Osteoblast (primary cell): Measurements from ENCODE around the gene SLC25A18. TPM values are rescaled to one million over a fixed set of nuclear protein-coding genes. Genes with fewer than 3 reads are reported as not detected.
"Not testable (repeated sequence)": the region's sequence is repeated elsewhere in the genome, so short reads cannot be mapped to it uniquely, and the experiment has no call there.

Source experiments
- DNase-seq: peaks from one replicate; pipeline ENCODE4 v3.0.0; 2011; ENCODE audit warnings: low spot score, mixed read lengths; ENCODE audit not compliant: insufficient read length; ENCODE audit errors: missing footprints
- H2AFZ ChIP-seq: 2 replicates; pipeline ENCODE4 v1.6.0; 2011; ENCODE audit warnings: mild to moderate bottlenecking, low read length
- H3K27ac ChIP-seq: 2 replicates; pipeline ENCODE4 v1.5.1; 2011; ENCODE audit warnings: mild to moderate bottlenecking, low read depth, low read length, moderate library complexity
- H3K27me3 ChIP-seq: 2 replicates; pipeline ENCODE4 v1.6.0; 2012; ENCODE audit warnings: mild to moderate bottlenecking, control low read depth, inconsistent platforms, low read length, moderate library complexity; ENCODE audit not compliant: insufficient read depth
- H3K36me3 ChIP-seq: 2 replicates; pipeline ENCODE4 v1.5.1; 2011; ENCODE audit warnings: mild to moderate bottlenecking, low read length, control low read depth, moderate library complexity; ENCODE audit not compliant: insufficient read depth
- H3K4me1 ChIP-seq: 2 replicates; pipeline ENCODE4 v1.5.1; 2011; ENCODE audit warnings: mild to moderate bottlenecking, low read length, control low read depth, moderate library complexity; ENCODE audit not compliant: insufficient read depth
- H3K4me2 ChIP-seq: 2 replicates; pipeline ENCODE4 v1.6.0; 2011; ENCODE audit warnings: mild to moderate bottlenecking, low read length; ENCODE audit not compliant: insufficient read depth
- H3K4me3 ChIP-seq: fragments of 200-600 bp; sonication (generic); 3 replicates; pipeline ENCODE4 v1.5.1; 2012; ENCODE audit warnings: mild to moderate bottlenecking, low read length, inconsistent platforms; ENCODE audit not compliant: insufficient read depth
- H3K79me2 ChIP-seq: 2 replicates; pipeline ENCODE4 v1.6.0; 2012; ENCODE audit warnings: mild to moderate bottlenecking, low read length, control low read depth, inconsistent platforms; ENCODE audit not compliant: insufficient read depth
- H3K9me3 ChIP-seq: 2 replicates; pipeline ENCODE4 v1.5.1; 2011; ENCODE audit warnings: low read depth, low read length, control low read depth
- H4K20me1 ChIP-seq: 2 replicates; pipeline ENCODE4 v1.6.0; 2012; ENCODE audit warnings: mild to moderate bottlenecking, low read length, control low read depth; ENCODE audit not compliant: insufficient read depth
- total RNA-seq: library from RNA; depleted of rRNA; stranded (reverse); fragments of >200 nt; gene quantifications from 2 replicates; pipeline ENCODE4 v1.2.3, GENCODE V29; 2012
- TF ChIP-seq, protein P1 (sequence below): IDR thresholded peaks from 2 replicates; pipeline ENCODE4 v1.5.1; 2011; ENCODE audit warnings: mild to moderate bottlenecking, low read depth, low read length, moderate library complexity; ENCODE audit errors: extremely low read depth

SLC25A18 gene
- total RNA-seq, 1 donor, result not detected

DNA sequence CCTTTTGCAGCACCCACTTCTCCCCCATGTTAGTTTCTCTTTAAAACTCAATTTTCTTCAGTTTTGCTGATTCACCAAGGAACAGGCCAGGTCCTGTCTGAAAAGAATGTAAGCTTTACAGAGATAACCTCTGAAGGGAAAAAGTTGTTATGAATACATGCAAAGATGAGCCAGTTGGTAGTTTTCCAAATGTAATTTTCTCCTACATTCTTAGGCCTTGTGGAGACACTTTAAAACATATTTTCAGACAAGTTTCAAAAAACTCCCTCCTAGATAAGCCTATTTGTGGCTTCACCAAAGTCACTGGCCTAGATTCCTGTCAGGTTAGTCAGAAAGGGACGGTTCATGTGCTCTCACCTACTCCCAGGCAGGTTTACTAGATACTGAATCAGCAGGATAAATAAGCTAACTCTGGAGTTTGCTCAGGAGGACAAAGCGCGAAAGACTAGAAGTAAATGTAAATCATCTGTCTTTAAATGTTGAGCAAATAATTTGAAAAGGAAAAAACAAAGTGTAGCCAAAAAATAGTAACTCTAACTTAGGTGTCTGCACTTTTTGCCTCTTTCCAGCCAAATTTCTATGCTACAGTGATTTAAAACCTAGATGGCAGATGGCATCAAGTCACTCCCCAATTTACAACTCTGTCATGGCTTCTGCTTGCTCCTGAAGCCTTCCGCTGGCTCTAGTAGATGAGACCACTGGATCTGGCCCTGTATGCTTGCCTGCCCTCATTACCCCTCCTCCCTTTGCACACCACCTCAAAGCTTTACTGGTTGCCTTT, 70.1 kb downstream of the SLC25A18 start:
- Histone ChIP-seq H4K20me1 (peaks cover under 1% of the 10 kb centered on the region), H3K4me2 (peak overlapping the region; percentile 41), H3K4me1 (peaks cover 23% of the 10 kb centered on the region), H2AFZ (no peak overlapping the region), H3K9me3 (no peaks in the 10 kb centered on the region), H3K27me3 (no peaks in the 10 kb centered on the region), H3K4me3 (no peak overlapping the region), H3K36me3 (no peaks in the 10 kb centered on the region), H3K27ac (peak overlapping the region; percentile 69), H3K79me2 (peaks cover 2% of the 10 kb centered on the region)
- TF ChIP-seq, protein P1, sequence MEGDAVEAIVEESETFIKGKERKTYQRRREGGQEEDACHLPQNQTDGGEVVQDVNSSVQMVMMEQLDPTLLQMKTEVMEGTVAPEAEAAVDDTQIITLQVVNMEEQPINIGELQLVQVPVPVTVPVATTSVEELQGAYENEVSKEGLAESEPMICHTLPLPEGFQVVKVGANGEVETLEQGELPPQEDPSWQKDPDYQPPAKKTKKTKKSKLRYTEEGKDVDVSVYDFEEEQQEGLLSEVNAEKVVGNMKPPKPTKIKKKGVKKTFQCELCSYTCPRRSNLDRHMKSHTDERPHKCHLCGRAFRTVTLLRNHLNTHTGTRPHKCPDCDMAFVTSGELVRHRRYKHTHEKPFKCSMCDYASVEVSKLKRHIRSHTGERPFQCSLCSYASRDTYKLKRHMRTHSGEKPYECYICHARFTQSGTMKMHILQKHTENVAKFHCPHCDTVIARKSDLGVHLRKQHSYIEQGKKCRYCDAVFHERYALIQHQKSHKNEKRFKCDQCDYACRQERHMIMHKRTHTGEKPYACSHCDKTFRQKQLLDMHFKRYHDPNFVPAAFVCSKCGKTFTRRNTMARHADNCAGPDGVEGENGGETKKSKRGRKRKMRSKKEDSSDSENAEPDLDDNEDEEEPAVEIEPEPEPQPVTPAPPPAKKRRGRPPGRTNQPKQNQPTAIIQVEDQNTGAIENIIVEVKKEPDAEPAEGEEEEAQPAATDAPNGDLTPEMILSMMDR, result no peak
- peak; percentile 82 for DNase-seq

DNA sequence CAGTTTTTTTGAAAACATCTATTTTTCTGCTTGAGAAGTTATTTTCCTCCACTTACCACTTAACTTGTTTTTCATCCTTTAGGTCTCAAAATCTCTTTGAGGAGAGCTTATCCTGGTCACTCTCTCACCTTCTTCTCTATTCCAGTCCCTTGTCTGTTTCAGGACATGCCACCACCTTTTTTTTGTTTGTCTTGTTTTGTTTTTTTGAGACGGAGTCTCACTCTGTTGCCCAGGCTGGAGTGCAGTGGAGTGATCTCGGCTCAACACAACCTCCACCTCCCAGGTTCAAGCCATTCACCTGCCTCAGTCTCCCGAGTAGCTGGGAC, 70.7 kb downstream of the SLC25A18 start:
- peak; percentile 5 for DNase-seq
- H2AFZ ChIP-seq, result no peak overlapping the region
- H3K27ac ChIP-seq, result peak overlapping the region; percentile 69
- H3K79me2 ChIP-seq, result peaks cover 3% of the 10 kb centered on the region
- no peaks in the 10 kb centered on the region for H3K9me3 ChIP-seq
- H3K36me3 ChIP-seq, result no peaks in the 10 kb centered on the region
- TF ChIP-seq, protein P1, result no peak
- no peaks in the 10 kb centered on the region for H3K27me3 ChIP-seq
- peaks cover 23% of the 10 kb centered on the region for H3K4me1 ChIP-seq
- no peak overlapping the region for H3K4me3 ChIP-seq
- H4K20me1 ChIP-seq, result no peaks in the 10 kb centered on the region
- no peak overlapping the region for H3K4me2 ChIP-seq

GRCh38 chr22:17634696-17635095, 71.4 kb downstream of the SLC25A18 start:
- no peak overlapping the region for H3K4me2 ChIP-seq

DNA sequence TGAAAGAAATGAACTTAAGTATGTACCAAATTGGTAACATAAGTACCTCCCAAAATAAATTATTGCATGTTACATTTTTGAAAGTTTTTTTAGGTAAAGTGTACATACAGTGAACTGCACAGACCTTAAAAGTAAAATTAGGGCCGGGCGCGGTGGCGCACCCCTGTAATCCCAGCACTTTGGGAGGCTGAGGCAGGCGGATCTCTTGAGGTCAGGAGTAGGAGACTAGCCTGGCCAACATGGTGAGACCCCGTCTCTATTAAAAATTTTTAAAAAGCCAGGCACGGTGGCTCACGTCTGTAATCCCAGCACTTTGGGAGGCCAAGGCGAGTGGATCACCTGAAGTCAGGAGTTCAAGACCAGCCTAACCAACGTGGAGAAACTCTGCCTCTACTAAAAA, 73.6 kb downstream of the SLC25A18 start:
- H3K36me3 ChIP-seq, DNase-seq, H2AFZ ChIP-seq, H3K4me2 ChIP-seq, H3K9me3 ChIP-seq, H3K27ac ChIP-seq, H3K27me3 ChIP-seq, H4K20me1 ChIP-seq, H3K4me3 ChIP-seq: not testable (repeated sequence)
- Histone ChIP-seq H3K4me1 (peaks cover 20% of the 10 kb centered on the region), H3K79me2 (peaks cover 29% of the 10 kb centered on the region)

More at GRCh38 chr22:17634696-17635095, 71.4 kb downstream of the SLC25A18 start:
- peak; percentile 54 for DNase-seq
- H3K79me2 ChIP-seq, result peaks cover 10% of the 10 kb centered on the region
- H2AFZ ChIP-seq, result no peak overlapping the region
- no peaks in the 10 kb centered on the region for H3K36me3 ChIP-seq
- H3K9me3 ChIP-seq, result no peaks in the 10 kb centered on the region
- no peak overlapping the region for H3K27ac ChIP-seq
- H4K20me1 ChIP-seq, result no peaks in the 10 kb centered on the region
- TF ChIP-seq, protein P1, result no peak
- H3K27me3 ChIP-seq, result no peaks in the 10 kb centered on the region
- peaks cover 20% of the 10 kb centered on the region for H3K4me1 ChIP-seq
- no peak overlapping the region for H3K4me3 ChIP-seq
